ENCODE results near the gene C6orf89.
"Not testable (repeated sequence)": the region's sequence is repeated elsewhere in the genome, so short reads cannot be mapped to it uniquely, and the experiment has no call there.

C6orf89 gene

GRCh38 chr6:36888654-36889481, 3.1 kb downstream of the C6orf89 start:
- no peaks in the 10 kb centered on the region for H3K36me3 ChIP-seq (replicated peaks; ENCODE audit: insufficient read depth, low read length)
- no peak overlapping the region for H3K4me2 ChIP-seq (ENCODE audit: low read depth, low read length)
- H3F3A ChIP-seq (ENCODE audit: insufficient read depth, low read length): no peaks in the 10 kb centered on the region
- H2AFZ ChIP-seq (ENCODE audit: low read length): no peak overlapping the region
- TF ChIP-seq CTCF (IDR thresholded peaks at IDR 0.05; ENCODE audit: low read length): no peak
- no peak for TF ChIP-seq EZH2phosphoT487 (IDR thresholded peaks at IDR 0.05; ENCODE audit: low read length)
- no peak for TF ChIP-seq EZH2 (optimal IDR thresholded peaks at IDR 0.05; ENCODE audit: low read depth, low read length)
- H3K27me3 ChIP-seq (replicated peaks; ENCODE audit: insufficient read depth, low read length): no peaks in the 10 kb centered on the region
- peaks cover 10% of the 10 kb centered on the region; the same call in 1 of the 2 replicates for H3K4me1 ChIP-seq (ENCODE audit: low read length)
- no peak overlapping the region for H3K9ac ChIP-seq (ENCODE audit: low read length)
- H4K20me1 ChIP-seq (ENCODE audit: insufficient read depth, low read length): no peaks in the 10 kb centered on the region
- H3K9me2 ChIP-seq (replicated peaks; ENCODE audit: insufficient read depth, low read length): no peaks in the 10 kb centered on the region
- DNase-seq: no peak
- no peaks in the 10 kb centered on the region for H3K9me3 ChIP-seq (replicated peaks; ENCODE audit: insufficient read depth, low read length)
- H3K79me2 ChIP-seq (ENCODE audit: low read length): peaks cover 27% of the 10 kb centered on the region
- no peak overlapping the region for H3K4me3 ChIP-seq (ENCODE audit: low read length)
- no peak overlapping the region for H3K27ac ChIP-seq (ENCODE audit: low read length)

- peaks cover 27% of the 10 kb centered on the region for H3K79me2 ChIP-seq (ENCODE audit: low read length)
- H4K20me1 ChIP-seq (ENCODE audit: insufficient read depth, low read length): no peaks in the 10 kb centered on the region
- no peak overlapping the region for H3K9ac ChIP-seq (ENCODE audit: low read length)
- no peak overlapping the region for H3K4me2 ChIP-seq (ENCODE audit: low read depth, low read length)
- H3K4me3 ChIP-seq (ENCODE audit: low read length): no peak overlapping the region
- H3K27ac ChIP-seq (ENCODE audit: low read length): no peak overlapping the region
- no peaks in the 10 kb centered on the region for H3F3A ChIP-seq (ENCODE audit: insufficient read depth, low read length)
- no peak for DNase-seq
- no peak for TF ChIP-seq CTCF (IDR thresholded peaks at IDR 0.05; ENCODE audit: low read length)
- TF ChIP-seq EZH2 (optimal IDR thresholded peaks at IDR 0.05; ENCODE audit: low read depth, low read length): no peak
- no peak for TF ChIP-seq EZH2phosphoT487 (IDR thresholded peaks at IDR 0.05; ENCODE audit: low read length)
- no peaks in the 10 kb centered on the region for H3K36me3 ChIP-seq (replicated peaks; ENCODE audit: insufficient read depth, low read length)
- peaks cover 8% of the 10 kb centered on the region; the same call in 1 of the 2 replicates for H3K4me1 ChIP-seq (ENCODE audit: low read length)
- no peaks in the 10 kb centered on the region for H3K9me3 ChIP-seq (replicated peaks; ENCODE audit: insufficient read depth, low read length)
- no peaks in the 10 kb centered on the region for H3K9me2 ChIP-seq (replicated peaks; ENCODE audit: insufficient read depth, low read length)
- H2AFZ ChIP-seq (ENCODE audit: low read length): no peak overlapping the region
- no peaks in the 10 kb centered on the region for H3K27me3 ChIP-seq (replicated peaks; ENCODE audit: insufficient read depth, low read length)
Measured at GRCh38 chr6:36890112-36890663, 4.4 kb downstream of the C6orf89 start.

- H3K27me3 ChIP-seq (replicated peaks; ENCODE audit: insufficient read depth, low read length); H3K9ac ChIP-seq (ENCODE audit: low read length); H3K4me2 ChIP-seq (ENCODE audit: low read depth, low read length); H3K9me2 ChIP-seq (replicated peaks; ENCODE audit: insufficient read depth, low read length); H3K36me3 ChIP-seq (replicated peaks; ENCODE audit: insufficient read depth, low read length); H3K27ac ChIP-seq (ENCODE audit: low read length); DNase-seq; H4K20me1 ChIP-seq (ENCODE audit: insufficient read depth, low read length); H3K9me3 ChIP-seq (replicated peaks; ENCODE audit: insufficient read depth, low read length); H3K4me1 ChIP-seq (ENCODE audit: low read length); H3K4me3 ChIP-seq (ENCODE audit: low read length); H3F3A ChIP-seq (ENCODE audit: insufficient read depth, low read length); H2AFZ ChIP-seq (ENCODE audit: low read length): not testable (repeated sequence)
- peaks cover 24% of the 10 kb centered on the region for H3K79me2 ChIP-seq (ENCODE audit: low read length)
Measured at GRCh38 chr6:36891153-36891552, 5.4 kb downstream of the C6orf89 start.
